Chondrocyte (in vitro differentiated cells): ENCODE data around the gene CES1. TPM values are rescaled to one million over a fixed set of nuclear protein-coding genes. Genes with fewer than 3 reads are reported as not detected.

Source experiments
- DNase-seq: peaks from one replicate; pipeline ENCODE4 v3.0.0; 2021; ENCODE audit warnings: mixed read lengths, low spot score
- H3K27ac Mint-ChIP-seq: one replicate; pipeline ENCODE4 v1.8.0; 2021; ENCODE audit warnings: mild to moderate bottlenecking, moderate library complexity, mixed read lengths; ENCODE audit not compliant: unreplicated experiment
- H3K27me3 Mint-ChIP-seq: 2 replicates; pipeline ENCODE4 v1.8.0; 2021; ENCODE audit warnings: low read depth, mixed read lengths
- H3K36me3 Mint-ChIP-seq: 2 replicates; pipeline ENCODE4 v1.8.0; 2021; ENCODE audit warnings: low read depth, mixed read lengths
- H3K4me1 Mint-ChIP-seq: 2 replicates; pipeline ENCODE4 v1.8.0; 2021; ENCODE audit warnings: low read depth, mild to moderate bottlenecking, mixed read lengths
- H3K4me3 Mint-ChIP-seq: one replicate; pipeline ENCODE4 v1.8.0; 2021; ENCODE audit warnings: mild to moderate bottlenecking, moderate library complexity, mixed read lengths; ENCODE audit not compliant: unreplicated experiment
- H3K9me3 Mint-ChIP-seq: 2 replicates; pipeline ENCODE4 v1.8.0; 2021; ENCODE audit warnings: low read depth, mixed read lengths
- long read RNA-seq: library from polyadenylated mRNA; stranded (forward); transcript quantifications from one replicate; pipeline ENCODE4 v2.0.0, GENCODE V29; 2021
- total RNA-seq: library from RNA; stranded (reverse); gene quantifications from 3 replicates; pipeline ENCODE4 v1.2.1, GENCODE V29; 2021
- TF ChIP-seq, protein P1 (sequence below): fragments of 200-600 bp; sonication (generic); IDR thresholded peaks from 2 replicates; pipeline ENCODE4 v1.5.0; 2021; ENCODE audit warnings: antibody characterized with exemption, mild to moderate bottlenecking, moderate library complexity

The CES1 gene
- total RNA-seq = not detected in 3 replicates
- long read RNA-seq = 0 reads

DNA sequence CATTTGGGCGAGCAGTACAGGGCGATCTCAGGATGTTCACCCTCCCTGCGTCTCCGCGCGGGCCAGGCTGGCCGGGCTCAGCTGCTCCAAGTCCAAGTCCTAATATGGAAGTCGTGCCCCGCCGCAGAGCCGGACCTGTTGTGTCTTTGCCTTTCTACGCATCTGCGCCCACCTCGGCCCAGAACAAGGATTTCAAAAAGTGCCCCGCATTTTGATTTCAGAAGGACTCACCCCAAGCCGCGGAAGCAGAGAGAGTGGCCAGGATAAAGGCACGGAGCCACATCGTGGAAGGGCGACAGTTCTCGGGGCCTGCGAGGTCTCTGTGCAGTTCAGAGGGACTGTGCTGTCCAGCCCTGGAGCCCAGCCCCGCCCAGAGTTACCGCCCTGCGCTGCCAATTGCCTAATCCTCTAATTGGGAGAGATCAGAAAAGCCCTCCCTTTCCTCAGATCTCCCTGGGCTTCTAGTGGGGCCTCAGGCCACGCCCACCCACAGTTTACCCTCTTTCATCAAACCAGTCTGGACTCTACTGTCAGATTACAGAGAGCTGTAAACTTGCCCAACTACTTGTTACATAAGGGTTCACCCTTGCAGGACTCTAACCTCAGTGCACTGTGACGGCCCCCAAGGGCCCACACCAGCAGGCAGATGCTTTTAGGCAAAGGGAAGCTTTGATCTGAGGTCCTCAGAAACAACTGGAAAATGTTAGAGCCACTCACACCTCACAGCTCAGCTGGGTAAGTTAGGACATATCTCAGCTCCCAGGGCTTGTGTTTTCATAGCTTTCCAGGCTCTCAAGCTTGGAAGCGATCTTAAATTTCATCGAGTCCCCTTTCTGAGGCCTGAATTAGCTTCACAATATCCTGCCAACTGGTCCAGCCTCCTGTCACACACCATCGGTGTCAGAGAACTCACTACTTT is at the start of gene CES1:
Gene CES1, minus strand, starts transcription at position 324 of the 919 bp plus-strand sequence. Its CDS starts 41 bp downstream, at position 283.
- Mint-ChIP-seq H3K27me3 (peaks cover 14% of the 10 kb centered on the region), H3K9me3 (no peaks in the 10 kb centered on the region), H3K36me3 (no peaks in the 10 kb centered on the region), H3K4me3 (no peak within 1 kb of the TSS), H3K4me1 (no peaks in the 10 kb centered on the region), H3K27ac (no peak within 1 kb of the TSS)
- no peak for DNase-seq
- TF ChIP-seq, protein P1, sequence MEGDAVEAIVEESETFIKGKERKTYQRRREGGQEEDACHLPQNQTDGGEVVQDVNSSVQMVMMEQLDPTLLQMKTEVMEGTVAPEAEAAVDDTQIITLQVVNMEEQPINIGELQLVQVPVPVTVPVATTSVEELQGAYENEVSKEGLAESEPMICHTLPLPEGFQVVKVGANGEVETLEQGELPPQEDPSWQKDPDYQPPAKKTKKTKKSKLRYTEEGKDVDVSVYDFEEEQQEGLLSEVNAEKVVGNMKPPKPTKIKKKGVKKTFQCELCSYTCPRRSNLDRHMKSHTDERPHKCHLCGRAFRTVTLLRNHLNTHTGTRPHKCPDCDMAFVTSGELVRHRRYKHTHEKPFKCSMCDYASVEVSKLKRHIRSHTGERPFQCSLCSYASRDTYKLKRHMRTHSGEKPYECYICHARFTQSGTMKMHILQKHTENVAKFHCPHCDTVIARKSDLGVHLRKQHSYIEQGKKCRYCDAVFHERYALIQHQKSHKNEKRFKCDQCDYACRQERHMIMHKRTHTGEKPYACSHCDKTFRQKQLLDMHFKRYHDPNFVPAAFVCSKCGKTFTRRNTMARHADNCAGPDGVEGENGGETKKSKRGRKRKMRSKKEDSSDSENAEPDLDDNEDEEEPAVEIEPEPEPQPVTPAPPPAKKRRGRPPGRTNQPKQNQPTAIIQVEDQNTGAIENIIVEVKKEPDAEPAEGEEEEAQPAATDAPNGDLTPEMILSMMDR = no peak

DNA sequence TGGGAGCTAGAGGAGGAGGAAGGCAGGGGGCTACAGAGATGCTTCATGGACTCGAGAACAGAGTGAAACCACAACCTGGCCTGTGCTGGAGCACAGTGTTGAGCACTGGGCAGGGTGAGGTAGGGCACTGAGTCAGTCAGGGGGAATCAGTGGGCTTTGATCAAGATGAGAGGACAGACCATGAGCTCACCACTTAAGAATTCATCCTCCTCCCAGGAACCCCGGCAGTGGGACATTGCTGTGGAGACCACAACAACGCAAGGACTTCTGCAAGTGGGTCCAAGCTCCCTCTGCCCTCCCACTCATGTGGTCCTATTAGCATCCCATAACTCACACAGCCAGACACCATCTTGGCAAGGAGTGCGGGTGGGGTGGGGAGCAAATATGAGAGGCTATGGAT is 44.0 kb upstream of the CES1 start:
- no peak for DNase-seq
- H3K4me1 Mint-ChIP-seq = no peaks in the 10 kb centered on the region
- no peak overlapping the region for H3K27ac Mint-ChIP-seq
- H3K4me3 Mint-ChIP-seq = no peak overlapping the region
- H3K27me3 Mint-ChIP-seq = peaks cover 3% of the 10 kb centered on the region
- H3K9me3 Mint-ChIP-seq = no peaks in the 10 kb centered on the region
- H3K36me3 Mint-ChIP-seq = no peaks in the 10 kb centered on the region
- TF ChIP-seq, protein P1 = no peak

DNA sequence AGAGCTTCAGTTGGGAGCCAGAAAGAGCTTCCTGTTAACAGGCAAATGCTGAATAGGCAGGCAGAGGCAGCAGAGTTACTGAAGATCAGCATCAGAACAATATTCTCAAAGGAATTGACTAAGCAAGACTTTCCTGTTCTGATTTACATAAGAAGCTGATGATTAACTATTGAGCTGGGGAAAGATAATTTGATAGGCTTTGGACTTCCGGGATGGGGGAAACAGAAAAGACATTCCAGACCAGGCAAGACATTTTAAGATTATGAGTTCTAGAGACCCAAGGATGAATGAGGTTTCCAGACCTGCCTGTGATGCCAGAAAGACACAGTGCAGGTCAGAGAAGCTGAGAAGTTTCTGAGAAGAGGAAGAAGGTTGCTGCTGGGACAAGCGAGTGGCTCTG is 42.4 kb upstream of the CES1 start, which contains the start of gene CES5A:
Gene CES5A, minus strand, starts transcription at position 101 of the 400 bp plus-strand sequence. CDS start 152 bp downstream, outside the sequence.
- Mint-ChIP-seq H3K27ac (no peak within 1 kb of the TSS), H3K4me3 (no peak within 1 kb of the TSS), H3K36me3 (no peaks in the 10 kb centered on the region), H3K4me1 (no peaks in the 10 kb centered on the region), H3K9me3 (no peaks in the 10 kb centered on the region), H3K27me3 (peaks cover 3% of the 10 kb centered on the region)
- TF ChIP-seq, protein P1 = no peak
- no peak for DNase-seq

DNA sequence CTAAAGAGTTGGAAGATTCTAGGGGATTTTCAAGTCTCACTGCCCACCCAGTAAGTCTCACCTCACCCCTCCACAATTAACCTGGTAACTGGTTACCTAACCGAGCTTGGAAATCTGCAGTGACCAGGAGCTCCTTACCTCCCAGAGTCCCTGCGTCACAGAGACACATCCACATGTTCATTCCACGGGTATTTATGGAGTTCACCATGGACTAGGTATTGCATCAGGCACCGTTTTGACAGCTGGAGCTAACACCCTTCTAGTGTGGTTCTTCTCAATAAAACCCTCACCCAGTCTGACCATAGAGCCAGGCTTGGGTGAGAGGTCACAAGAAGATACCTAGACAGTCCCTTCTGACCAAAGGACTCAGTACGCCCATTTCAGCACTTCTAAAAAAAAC is 40.2 kb upstream of the CES1 start:
- H3K27me3 Mint-ChIP-seq = peaks cover 6% of the 10 kb centered on the region
- TF ChIP-seq, protein P1 = no peak
- DNase-seq = no peak
- H3K4me1 Mint-ChIP-seq = no peaks in the 10 kb centered on the region
- no peaks in the 10 kb centered on the region for H3K36me3 Mint-ChIP-seq
- H3K27ac Mint-ChIP-seq = no peak overlapping the region
- H3K4me3 Mint-ChIP-seq = no peak overlapping the region
- H3K9me3 Mint-ChIP-seq = no peaks in the 10 kb centered on the region

DNA sequence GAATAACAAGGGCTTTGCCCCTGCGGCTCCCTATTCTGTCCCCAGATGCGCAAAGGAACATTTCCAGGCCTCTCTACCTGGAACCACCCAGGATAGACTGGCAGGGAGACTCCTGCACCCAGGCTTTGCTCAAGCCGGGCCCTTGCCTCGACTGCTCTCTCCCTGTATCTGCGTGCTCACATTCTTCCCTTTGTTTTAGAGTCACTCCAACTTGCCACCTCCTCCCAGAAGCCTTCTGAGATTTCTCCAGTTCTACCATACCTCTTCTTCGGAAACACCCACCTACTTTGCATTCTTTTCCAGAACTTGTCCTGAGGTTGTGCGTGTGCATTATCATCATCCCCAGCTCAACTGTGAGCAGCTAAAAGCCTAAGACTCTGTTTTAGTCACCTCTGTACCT is 39.2 kb upstream of the CES1 start:
- TF ChIP-seq, protein P1 = no peak
- Mint-ChIP-seq H3K27me3 (peaks cover 6% of the 10 kb centered on the region), H3K4me3 (no peak overlapping the region), H3K36me3 (no peaks in the 10 kb centered on the region), H3K27ac (no peak overlapping the region), H3K4me1 (no peaks in the 10 kb centered on the region), H3K9me3 (no peaks in the 10 kb centered on the region)
- DNase-seq = no peak
